Measurements from ENCODE around the gene RFXANK.
A peak's percentile ranks its signal among the peaks of the same experiment; 100 is the strongest.

Gene RFXANK

DNA sequence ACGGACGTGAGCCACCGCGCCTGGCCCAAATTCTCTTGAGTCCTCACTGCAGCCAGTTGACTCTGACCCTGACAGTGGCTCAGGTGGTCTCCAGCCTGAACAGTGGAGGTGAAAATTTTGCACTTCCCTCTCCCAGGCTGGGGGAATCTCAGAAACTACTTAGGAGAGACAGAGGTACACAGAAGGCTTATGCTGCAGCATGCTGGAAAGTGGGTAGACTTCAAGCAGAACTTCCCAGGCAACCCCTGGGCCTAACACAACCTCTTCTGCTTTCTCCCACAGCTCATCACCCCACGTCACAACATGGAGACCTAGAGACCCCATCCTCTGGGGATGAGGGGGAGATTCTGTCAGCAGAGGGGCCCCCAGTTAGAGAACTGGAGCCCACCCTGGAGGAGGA lies 34.1 kb downstream of the RFXANK start:
- intact Hi-C loops (cut with DNase I) = no loop called here

GRCh38 chr19:19226663-19227062 lies 34.6 kb downstream of the RFXANK start:
- intact Hi-C loops (cut with DNase I) = no loop called here
- peak in 1 of 10 donors; percentile 55 for DNase-seq

More for the DNA sequence above, 34.1 kb downstream of the RFXANK start:
- DNase-seq = no peak

GRCh38 chr19:19227217-19227616 lies 35.2 kb downstream of the RFXANK start:
- DNase-seq = peak in 1 of 10 donors; percentile 67
- intact Hi-C loops (cut with DNase I) = no loop called here

DNA sequence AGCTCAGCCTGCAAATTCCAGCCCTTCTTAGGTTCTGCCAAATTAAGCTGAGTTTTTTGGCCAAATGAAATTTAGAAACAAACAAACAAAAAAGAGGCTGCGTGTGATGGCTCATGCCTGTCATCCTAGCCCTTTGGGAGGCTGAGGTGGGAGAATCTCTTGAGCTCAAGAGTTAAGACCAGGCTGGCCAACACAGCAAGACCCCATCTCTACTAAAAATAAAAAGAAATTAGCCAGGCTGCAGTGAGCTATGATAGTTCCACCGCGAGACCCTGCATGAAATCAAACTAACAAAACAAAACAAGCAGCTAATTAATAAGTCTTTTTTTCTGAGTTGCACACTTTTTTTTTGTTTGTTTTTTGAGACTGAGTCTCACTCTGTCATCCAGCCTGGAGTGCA lies 37.6 kb downstream of the RFXANK start:
- intact Hi-C loops (cut with DNase I) = no loop called here
- no peak for DNase-seq

DNA sequence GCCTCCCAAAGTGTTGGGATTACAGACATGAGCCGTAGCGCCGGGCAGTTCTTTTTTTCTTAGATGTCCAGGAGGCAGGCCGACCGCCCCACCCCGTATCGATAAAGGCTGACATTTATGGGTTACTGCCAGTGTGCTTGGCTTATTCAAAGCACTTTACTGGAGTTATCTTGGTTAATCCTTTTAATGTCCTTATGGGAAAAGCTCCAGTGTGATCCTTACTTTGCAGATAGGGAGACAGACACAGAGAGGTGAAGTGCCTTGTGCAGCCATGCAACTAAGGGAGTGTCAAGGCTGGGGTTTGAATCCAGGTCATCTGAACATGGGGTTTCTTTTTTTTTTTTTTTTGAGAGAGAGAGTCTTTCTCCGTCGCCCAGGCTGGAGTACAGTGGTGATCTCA lies 38.9 kb downstream of the RFXANK start:
- DNase-seq = no peak
- intact Hi-C loops (cut with DNase I) = no loop called here

GRCh38 chr19:19232261-19232721 lies 40.2 kb downstream of the RFXANK start:
- intact Hi-C loops (cut with DNase I) = no loop called here
- DNase-seq = peak in 8 of 10 donors; percentile 44 to 93 (median 75)

DNA sequence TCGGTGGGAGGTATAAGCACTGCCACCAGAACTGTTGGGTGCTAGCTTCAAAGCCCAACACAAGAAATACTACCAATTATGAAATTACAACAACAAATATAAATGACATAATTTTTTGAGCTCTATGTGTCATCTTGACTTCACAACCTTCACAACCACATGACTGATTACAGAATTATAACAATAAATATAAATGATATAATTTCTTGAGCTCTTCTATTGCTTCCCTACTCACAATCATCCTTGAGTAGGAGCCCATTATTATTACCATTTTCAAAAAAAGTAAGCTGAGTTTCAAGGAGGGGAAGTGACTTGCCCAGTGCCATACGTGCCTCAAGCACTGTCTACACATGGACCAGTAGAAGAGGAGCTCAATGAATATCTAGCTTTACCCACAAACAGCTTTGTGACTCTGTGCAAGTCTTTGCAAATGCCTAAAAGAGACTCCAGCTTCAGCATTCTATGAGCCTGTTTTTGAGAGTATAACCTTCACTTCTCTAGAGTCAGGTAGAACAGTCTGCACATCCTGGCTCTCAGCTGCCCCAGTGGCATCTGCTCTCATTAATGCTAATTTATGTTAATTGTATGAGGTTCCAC lies 42.3 kb downstream of the RFXANK start:
- no peak for DNase-seq
- intact Hi-C loops (cut with DNase I) = no loop called here

DNA sequence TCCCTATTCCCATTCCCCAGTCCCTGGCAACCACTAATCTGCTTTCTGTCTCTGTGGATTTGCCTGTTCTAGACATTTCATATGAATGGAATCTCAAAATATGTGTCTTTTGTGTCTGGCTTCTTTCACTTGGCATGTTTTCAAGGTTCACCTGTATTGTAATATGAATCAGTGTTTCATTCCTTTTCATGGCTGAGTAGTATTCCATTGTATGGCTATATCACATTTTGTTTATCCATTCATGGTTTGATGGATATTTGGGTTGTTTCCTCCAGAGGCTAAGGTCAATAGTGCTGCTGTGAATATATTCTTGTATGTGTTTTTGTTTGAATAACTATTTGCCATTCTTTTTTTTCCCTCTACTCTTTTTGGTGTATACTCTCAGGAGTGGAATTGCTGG lies 44.1 kb downstream of the RFXANK start:
- DNase-seq = no peak

DNA sequence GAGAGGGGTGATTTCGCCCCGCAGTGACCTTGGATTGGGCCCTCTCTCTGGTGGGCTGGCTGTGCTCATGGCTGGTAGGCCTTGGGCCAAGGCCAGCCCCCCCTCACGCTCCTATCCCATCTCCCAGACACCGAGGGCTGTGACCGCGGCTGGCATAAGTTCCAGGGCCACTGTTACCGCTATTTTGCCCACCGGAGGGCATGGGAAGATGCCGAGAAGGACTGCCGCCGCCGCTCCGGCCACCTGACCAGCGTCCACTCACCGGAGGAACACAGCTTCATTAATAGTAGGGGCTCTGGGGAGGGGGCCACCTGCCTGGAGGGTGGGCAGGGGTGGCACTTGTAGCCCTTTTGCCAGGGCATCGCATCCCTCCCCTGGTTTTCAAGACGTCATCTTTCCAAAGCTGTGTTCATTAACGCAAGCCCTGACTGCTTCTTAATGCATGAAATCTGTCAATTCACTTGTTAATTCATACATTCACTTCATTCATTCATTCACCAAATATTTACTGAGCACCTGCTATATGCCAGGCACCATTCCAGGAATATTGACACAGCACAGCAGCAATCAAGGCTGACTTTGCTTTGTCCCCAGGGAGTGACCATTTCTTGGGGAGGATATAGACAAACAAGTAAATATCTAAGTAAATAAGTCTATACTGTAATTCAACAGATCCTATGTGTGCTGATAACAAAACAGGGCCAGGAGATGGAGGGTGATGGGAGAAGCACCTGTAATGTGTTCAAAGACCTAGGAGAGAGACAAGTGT lies 46.3 kb downstream of the RFXANK start:
- DNase-seq = peak in 1 of 10 donors; percentile 62
- intact Hi-C loops (cut with DNase I) = no loop called here

More for the DNA sequence above, 44.1 kb downstream of the RFXANK start:
- intact Hi-C loops (cut with DNase I) = no loop called here

DNA sequence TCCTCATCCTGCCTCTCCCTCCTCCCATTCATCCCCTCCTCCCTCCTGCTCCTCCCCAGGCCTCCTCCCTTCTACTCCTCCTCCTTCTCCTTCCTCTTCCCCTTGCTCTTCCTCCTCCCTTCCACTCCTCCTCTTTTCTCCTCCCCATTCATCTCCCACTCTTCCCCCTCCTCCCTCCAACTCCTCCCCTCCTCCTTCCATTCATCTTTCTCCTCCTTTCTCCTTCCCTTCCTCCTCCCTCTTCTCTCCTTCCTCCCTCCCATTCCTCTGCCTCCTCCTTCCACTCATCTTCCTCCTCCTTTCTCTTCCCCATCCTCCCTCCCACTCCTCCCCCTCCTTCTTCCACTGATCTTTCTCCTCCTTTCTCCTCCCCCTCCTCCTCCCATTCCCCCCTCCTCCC lies 47.6 kb downstream of the RFXANK start:
- intact Hi-C loops (cut with DNase I) = no loop called here
- DNase-seq = no peak

GRCh38 chr19:19240476-19240875 lies 48.4 kb downstream of the RFXANK start:
- peak in 1 of 10 donors; percentile 64 for DNase-seq
- intact Hi-C loops (cut with DNase I) = no loop called here

GRCh38 chr19:19250196-19250801 lies 58.2 kb downstream of the RFXANK start:
- intact Hi-C loops (cut with DNase I) = no loop called here
- no peak for DNase-seq

Measured in posterior cingulate gyrus (tissue), 11 donors.